Fibroblast of lung (primary cell): ENCODE results near the gene UCP2. TPM values are rescaled to one million over a fixed set of nuclear protein-coding genes. Genes with fewer than 3 reads are reported as not detected.

ENCODE experiments used
- DNase-seq, 2 donors: peaks; one replicate each; pipeline versions ENCODE4 v3.0.0 to v3.0.0-alpha.2; 2010; ENCODE audit warnings: low read depth in 2 of 2
- H2AFZ ChIP-seq: 2 replicates; pipeline ENCODE4 v1.5.1; 2012; ENCODE audit warnings: low read length, control low read depth, inconsistent platforms
- H3K27ac ChIP-seq: 2 replicates; pipeline ENCODE4 v1.5.1; 2011; ENCODE audit warnings: low read length, control low read depth; ENCODE audit not compliant: insufficient read depth
- H3K27me3 ChIP-seq: 2 replicates; pipeline ENCODE4 v1.5.1; 2011; ENCODE audit warnings: mild to moderate bottlenecking, low read length; ENCODE audit not compliant: control insufficient read depth, insufficient read depth
- H3K36me3 ChIP-seq: 2 replicates; pipeline ENCODE4 v1.5.1; 2011; ENCODE audit warnings: low read length; ENCODE audit not compliant: control insufficient read depth, insufficient read depth
- H3K4me1 ChIP-seq: 2 replicates; pipeline ENCODE4 v1.5.1; 2011; ENCODE audit warnings: low read length; ENCODE audit not compliant: control insufficient read depth, insufficient read depth; ENCODE audit errors: extremely low read depth
- H3K4me2 ChIP-seq: 2 replicates; pipeline ENCODE4 v1.5.1; 2011; ENCODE audit warnings: low read length, control low read depth; ENCODE audit not compliant: insufficient read depth; ENCODE audit errors: extremely low read depth
- H3K4me3 ChIP-seq, 4 experiments: fragments of 200-600 bp in 1 of 4; sonication (generic) in 1 of 4; replicated peaks in 1 of 4; 2 replicates each; pipeline ENCODE4 v1.5.1; 2011 to 2016; ENCODE audit warnings: low read length in 4 of 4, low read depth in 3 of 4, mild to moderate bottlenecking in 3 of 4, control low read depth in 2 of 4, inconsistent platforms in 1 of 4, mixed read lengths in 1 of 4; ENCODE audit not compliant: insufficient read depth in 1 of 4; ENCODE audit errors: control extremely low read depth in 1 of 4
- H3K79me2 ChIP-seq: 2 replicates; pipeline ENCODE4 v1.5.1; 2012; ENCODE audit warnings: mild to moderate bottlenecking, low read length, inconsistent platforms; ENCODE audit not compliant: control insufficient read depth, insufficient read depth
- H3K9ac ChIP-seq: 2 replicates; pipeline ENCODE4 v1.5.1; 2011; ENCODE audit warnings: mild to moderate bottlenecking, low read length, control low read depth; ENCODE audit not compliant: insufficient read depth
- H3K9me3 ChIP-seq: 2 replicates; pipeline ENCODE4 v1.5.1; 2012; ENCODE audit warnings: low read depth, low read length; ENCODE audit not compliant: control insufficient read depth, insufficient read depth
- H4K20me1 ChIP-seq: 2 replicates; pipeline ENCODE4 v1.5.1; 2011; ENCODE audit warnings: low read length; ENCODE audit not compliant: control insufficient read depth, insufficient read depth; ENCODE audit errors: extremely low read depth
- EZH2 ChIP-seq: IDR thresholded peaks from 2 replicates; pipeline ENCODE4 v1.5.1; 2012; ENCODE audit warnings: low read length, control low read depth, mild to moderate bottlenecking; ENCODE audit errors: missing control alignments
- polyA plus RNA-seq, 2 donors: library from polyadenylated mRNA; depleted of rRNA in 1 of 2; stranded (reverse) in 1 of 2; unstranded in 1 of 2; fragments of >200 nt; gene quantifications; 2 replicates each; pipeline ENCODE4 v1.2.1, GENCODE V29; 2011 to 2012; ENCODE audit warnings: missing spikeins in 1 of 2
- total RNA-seq: library from RNA; depleted of rRNA; stranded (reverse); fragments of >200 nt; gene quantifications from 2 replicates; pipeline ENCODE4 v1.2.1, GENCODE V29; 2014
- TF ChIP-seq, protein P1 (sequence below), 2 donors: IDR thresholded peaks in 1 of 2; conservative IDR thresholded peaks in 1 of 2; 1 replicate in 1 of 2; 2 replicates in 1 of 2; pipeline ENCODE4 v1.5.1; 2011 to 2012; ENCODE audit warnings: low read length in 2 of 2, control low read depth in 1 of 2, inconsistent platforms in 1 of 2, low read depth in 1 of 2, mild to moderate bottlenecking in 1 of 2

UCP2 gene
- total and polyA plus RNA-seq, 2 donors (not counting 1 experiment from before 2014, with no cell fraction given) = 4.8 to 11.5 TPM

- Histone ChIP-seq H3K27me3 (no peaks in the 10 kb centered on the region), H3K9me3 (no peaks in the 10 kb centered on the region), H3K4me3 (no peak overlapping the region), H3K36me3 (no peaks in the 10 kb centered on the region), H3K79me2 (no peaks in the 10 kb centered on the region), H3K27ac (no peak overlapping the region), H2AFZ (no peak overlapping the region), H3K4me2 (no peak overlapping the region), H3K9ac (no peak overlapping the region), H4K20me1 (no peaks in the 10 kb centered on the region), H3K4me1 (peaks cover 2% of the 10 kb centered on the region)
- DNase-seq = no peak
- no peak for TF ChIP-seq EZH2
Measured at GRCh38 chr11:73968356-73968966, 14.2 kb downstream of the UCP2 start.

GRCh38 chr11:73965764-73966121, 16.9 kb downstream of the UCP2 start:
- Histone ChIP-seq H3K27me3 (no peaks in the 10 kb centered on the region), H3K9me3 (no peaks in the 10 kb centered on the region), H4K20me1 (no peaks in the 10 kb centered on the region), H3K4me3 (no peak overlapping the region), H3K4me1 (peaks cover 2% of the 10 kb centered on the region), H3K9ac (no peak overlapping the region), H2AFZ (no peak overlapping the region), H3K79me2 (no peaks in the 10 kb centered on the region), H3K4me2 (no peak overlapping the region), H3K27ac (no peak overlapping the region), H3K36me3 (no peaks in the 10 kb centered on the region)
- TF ChIP-seq EZH2 = no peak
- TF ChIP-seq, protein P1, sequence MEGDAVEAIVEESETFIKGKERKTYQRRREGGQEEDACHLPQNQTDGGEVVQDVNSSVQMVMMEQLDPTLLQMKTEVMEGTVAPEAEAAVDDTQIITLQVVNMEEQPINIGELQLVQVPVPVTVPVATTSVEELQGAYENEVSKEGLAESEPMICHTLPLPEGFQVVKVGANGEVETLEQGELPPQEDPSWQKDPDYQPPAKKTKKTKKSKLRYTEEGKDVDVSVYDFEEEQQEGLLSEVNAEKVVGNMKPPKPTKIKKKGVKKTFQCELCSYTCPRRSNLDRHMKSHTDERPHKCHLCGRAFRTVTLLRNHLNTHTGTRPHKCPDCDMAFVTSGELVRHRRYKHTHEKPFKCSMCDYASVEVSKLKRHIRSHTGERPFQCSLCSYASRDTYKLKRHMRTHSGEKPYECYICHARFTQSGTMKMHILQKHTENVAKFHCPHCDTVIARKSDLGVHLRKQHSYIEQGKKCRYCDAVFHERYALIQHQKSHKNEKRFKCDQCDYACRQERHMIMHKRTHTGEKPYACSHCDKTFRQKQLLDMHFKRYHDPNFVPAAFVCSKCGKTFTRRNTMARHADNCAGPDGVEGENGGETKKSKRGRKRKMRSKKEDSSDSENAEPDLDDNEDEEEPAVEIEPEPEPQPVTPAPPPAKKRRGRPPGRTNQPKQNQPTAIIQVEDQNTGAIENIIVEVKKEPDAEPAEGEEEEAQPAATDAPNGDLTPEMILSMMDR (conservative IDR thresholded peaks at IDR 0.05 in 1 of 2, IDR thresholded peaks at IDR 0.05 in 1 of 2; ENCODE audit: low read depth in 1 of 2, low read length in 2 of 2) = no peak
- no peak for DNase-seq

- peak; percentile 25 for TF ChIP-seq EZH2
- TF ChIP-seq, protein P1 (conservative IDR thresholded peaks at IDR 0.05 in 1 of 2, IDR thresholded peaks at IDR 0.05 in 1 of 2; ENCODE audit: low read depth in 1 of 2, low read length in 2 of 2) = no peak
- peaks cover 2% of the 10 kb centered on the region for H3K4me1 ChIP-seq
- no peak overlapping the region for H3K9ac ChIP-seq
- H3K36me3 ChIP-seq = no peaks in the 10 kb centered on the region
- H2AFZ ChIP-seq = no peak overlapping the region
- H3K4me3 ChIP-seq = no peak overlapping the region
- no peak overlapping the region for H3K27ac ChIP-seq
- H3K4me2 ChIP-seq = no peak overlapping the region
- no peaks in the 10 kb centered on the region for H4K20me1 ChIP-seq
- no peaks in the 10 kb centered on the region for H3K27me3 ChIP-seq
- no peaks in the 10 kb centered on the region for H3K79me2 ChIP-seq
- peak in 1 of 2 donors; percentile 14 for DNase-seq
- H3K9me3 ChIP-seq = no peaks in the 10 kb centered on the region
Measured at GRCh38 chr11:73965076-73965763, 17.4 kb downstream of the UCP2 start.
